ENCODE data around the gene THSD4. TPM values are rescaled to one million over a fixed set of nuclear protein-coding genes. Genes with fewer than 3 reads are reported as not detected.

THSD4 gene
- total RNA-seq, 1 donor from 2014 or later, result 151 TPM

DNA sequence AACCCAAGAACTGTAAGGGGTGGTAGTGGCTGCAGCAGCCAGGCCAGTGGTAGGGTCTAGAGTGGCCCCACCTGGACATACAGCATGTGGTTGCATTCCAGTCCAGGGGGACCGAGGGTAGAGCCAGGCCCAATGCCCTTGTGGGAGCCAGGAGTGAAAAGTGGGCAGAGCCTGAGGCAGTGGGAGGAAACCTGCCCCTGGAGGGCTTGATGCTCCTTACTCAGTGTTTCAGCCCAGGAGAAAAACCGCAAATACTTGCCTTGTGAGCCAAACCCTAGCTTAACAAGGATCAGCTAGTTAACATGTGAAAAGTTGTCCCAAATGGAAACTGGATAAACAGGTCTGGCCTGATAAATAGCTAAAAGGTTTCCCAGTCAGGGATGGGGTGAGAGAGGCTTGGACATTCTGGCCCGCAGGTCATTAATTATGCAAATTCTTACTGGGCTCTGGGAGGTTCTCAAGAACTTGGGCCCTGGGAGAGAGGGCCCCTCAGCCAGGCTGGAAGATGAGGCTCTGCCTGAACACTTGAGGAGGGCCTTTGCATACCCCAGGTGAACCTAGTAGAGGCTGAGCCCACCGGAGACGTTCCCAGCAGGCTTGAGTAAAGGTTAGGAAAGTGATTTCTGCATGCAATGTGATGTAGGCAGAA, 222.1 kb downstream of the THSD4 start:
- intact Hi-C loops (cut with DNase I), result no loop called here

DNA sequence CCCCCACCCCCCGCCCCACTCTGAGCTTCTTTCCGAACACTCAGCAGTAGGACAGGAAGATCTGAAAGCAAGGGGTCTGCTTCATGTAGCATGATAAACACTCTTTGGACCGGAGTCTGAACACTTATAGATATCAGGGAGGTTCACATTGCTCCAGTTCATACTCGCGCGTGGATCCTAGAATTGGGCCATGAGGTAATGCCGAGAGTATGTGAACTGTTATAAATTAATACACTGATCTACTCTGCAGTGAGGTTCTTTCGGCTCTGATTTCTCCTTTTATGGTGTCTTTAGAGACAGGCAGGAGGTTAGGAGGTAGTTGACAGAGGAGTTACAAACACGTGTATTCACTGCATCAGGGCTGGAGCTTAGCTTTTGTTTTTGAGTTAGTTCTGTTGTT, 223.0 kb downstream of the THSD4 start:
- intact Hi-C loops (cut with DNase I), result no loop called here
- Histone ChIP-seq H3K27ac (peak overlapping the region; percentile 91 to 92), H3K9me3 (no peaks in the 10 kb centered on the region), H3K27me3 (no peaks in the 10 kb centered on the region), H3K36me3 (no peaks in the 10 kb centered on the region), H3K4me1 (peaks cover 0 to 45% of the 10 kb centered on the region in 2 donors), H3K4me3 (no peak overlapping the region)
- no peak for DNase-seq (ENCODE audit: low spot score in 2 of 2)
- TF ChIP-seq, protein P1, sequence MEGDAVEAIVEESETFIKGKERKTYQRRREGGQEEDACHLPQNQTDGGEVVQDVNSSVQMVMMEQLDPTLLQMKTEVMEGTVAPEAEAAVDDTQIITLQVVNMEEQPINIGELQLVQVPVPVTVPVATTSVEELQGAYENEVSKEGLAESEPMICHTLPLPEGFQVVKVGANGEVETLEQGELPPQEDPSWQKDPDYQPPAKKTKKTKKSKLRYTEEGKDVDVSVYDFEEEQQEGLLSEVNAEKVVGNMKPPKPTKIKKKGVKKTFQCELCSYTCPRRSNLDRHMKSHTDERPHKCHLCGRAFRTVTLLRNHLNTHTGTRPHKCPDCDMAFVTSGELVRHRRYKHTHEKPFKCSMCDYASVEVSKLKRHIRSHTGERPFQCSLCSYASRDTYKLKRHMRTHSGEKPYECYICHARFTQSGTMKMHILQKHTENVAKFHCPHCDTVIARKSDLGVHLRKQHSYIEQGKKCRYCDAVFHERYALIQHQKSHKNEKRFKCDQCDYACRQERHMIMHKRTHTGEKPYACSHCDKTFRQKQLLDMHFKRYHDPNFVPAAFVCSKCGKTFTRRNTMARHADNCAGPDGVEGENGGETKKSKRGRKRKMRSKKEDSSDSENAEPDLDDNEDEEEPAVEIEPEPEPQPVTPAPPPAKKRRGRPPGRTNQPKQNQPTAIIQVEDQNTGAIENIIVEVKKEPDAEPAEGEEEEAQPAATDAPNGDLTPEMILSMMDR (IDR thresholded peaks at IDR 0.05), result no peak

More for the DNA sequence above, 222.1 kb downstream of the THSD4 start:
- Histone ChIP-seq H3K27ac (peak overlapping the region; percentile 91 to 92), H3K27me3 (no peaks in the 10 kb centered on the region), H3K4me3 (no peak overlapping the region), H3K9me3 (no peaks in the 10 kb centered on the region), H3K4me1 (peaks cover 0 to 49% of the 10 kb centered on the region in 2 donors), H3K36me3 (no peaks in the 10 kb centered on the region)
- no peak for DNase-seq (ENCODE audit: low spot score in 2 of 2)
- TF ChIP-seq, protein P1 (IDR thresholded peaks at IDR 0.05), result no peak

- TF ChIP-seq, protein P1 (IDR thresholded peaks at IDR 0.05), result no peak
- Histone ChIP-seq H3K27me3 (no peaks in the 10 kb centered on the region), H3K27ac (peak overlapping the region; percentile 91 to 92), H3K4me3 (no peak overlapping the region), H3K9me3 (no peaks in the 10 kb centered on the region), H3K4me1 (peaks cover 0 to 38% of the 10 kb centered on the region in 2 donors), H3K36me3 (no peaks in the 10 kb centered on the region)
- DNase-seq (ENCODE audit: low spot score in 2 of 2), result no peak
- intact Hi-C loops (cut with DNase I), result no loop called here
These were observed 223.7 kb downstream of the THSD4 start for GRCh38 chr15:71338827-71339542.

- intact Hi-C loops (cut with DNase I), result no loop called here
- no peaks in the 10 kb centered on the region for H3K36me3 ChIP-seq
- TF ChIP-seq, protein P1 (IDR thresholded peaks at IDR 0.05), result no peak
- H3K4me3 ChIP-seq, result no peak overlapping the region
- H3K27ac ChIP-seq, result peak overlapping the region; percentile 34 to 49
- peaks cover 0 to 28% of the 10 kb centered on the region in 2 donors for H3K4me1 ChIP-seq
- no peaks in the 10 kb centered on the region for H3K9me3 ChIP-seq
- H3K27me3 ChIP-seq, result no peaks in the 10 kb centered on the region
- DNase-seq (ENCODE audit: low spot score in 2 of 2), result no peak
These were observed 226.7 kb downstream of the THSD4 start for GRCh38 chr15:71341811-71342550.

- Histone ChIP-seq H3K27ac (peak overlapping the region; percentile 34 to 49), H3K4me1 (peaks cover 0 to 21% of the 10 kb centered on the region in 2 donors), H3K36me3 (no peaks in the 10 kb centered on the region), H3K27me3 (no peaks in the 10 kb centered on the region), H3K9me3 (no peaks in the 10 kb centered on the region), H3K4me3 (no peak overlapping the region)
- intact Hi-C loops (cut with DNase I), result no loop called here
- TF ChIP-seq, protein P1 (IDR thresholded peaks at IDR 0.05), result no peak
- no peak for DNase-seq (ENCODE audit: low spot score in 2 of 2)
These were observed 227.4 kb downstream of the THSD4 start for GRCh38 chr15:71342658-71343057.

Data from ascending aorta (tissue), 2 donors.